ENCODE results near the gene RTP5.

The RTP5 gene

DNA sequence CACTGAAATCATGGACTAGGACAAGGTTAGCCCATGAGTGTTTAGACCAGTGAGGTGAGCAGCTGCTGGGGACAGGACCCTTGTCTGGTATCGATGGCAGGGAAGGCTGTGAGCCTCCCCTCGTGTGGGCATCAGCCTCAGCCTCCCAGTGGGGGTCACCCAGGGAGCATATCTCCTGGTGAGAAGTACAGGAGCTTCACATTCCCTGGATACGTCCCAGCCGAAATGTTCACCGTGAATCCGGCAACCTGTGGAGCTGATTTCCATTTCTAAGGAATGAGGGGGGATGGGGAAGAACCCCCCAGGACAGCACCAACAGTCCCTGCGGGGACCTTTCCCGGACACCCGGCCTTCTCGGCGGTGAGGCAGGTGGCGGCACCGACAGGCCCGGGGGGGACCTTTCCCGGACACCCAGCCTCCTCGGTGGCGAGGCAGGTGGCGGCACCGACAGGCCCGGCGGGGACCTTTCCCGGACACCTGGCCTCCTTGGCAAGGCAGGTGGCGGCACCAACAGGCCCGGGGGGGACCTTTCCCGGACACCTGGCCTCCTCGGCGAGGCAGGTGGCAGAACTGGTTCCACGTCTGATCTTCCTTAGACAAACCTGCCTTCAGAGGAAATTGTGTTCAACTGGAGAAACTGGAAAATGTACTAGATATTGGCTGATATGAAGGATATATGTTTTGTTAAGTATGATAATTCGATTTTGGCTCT is 21.2 kb downstream of the RTP5 start:
- DNase-seq (ENCODE audit: low read depth): no peak
- TF ChIP-seq, protein P1, sequence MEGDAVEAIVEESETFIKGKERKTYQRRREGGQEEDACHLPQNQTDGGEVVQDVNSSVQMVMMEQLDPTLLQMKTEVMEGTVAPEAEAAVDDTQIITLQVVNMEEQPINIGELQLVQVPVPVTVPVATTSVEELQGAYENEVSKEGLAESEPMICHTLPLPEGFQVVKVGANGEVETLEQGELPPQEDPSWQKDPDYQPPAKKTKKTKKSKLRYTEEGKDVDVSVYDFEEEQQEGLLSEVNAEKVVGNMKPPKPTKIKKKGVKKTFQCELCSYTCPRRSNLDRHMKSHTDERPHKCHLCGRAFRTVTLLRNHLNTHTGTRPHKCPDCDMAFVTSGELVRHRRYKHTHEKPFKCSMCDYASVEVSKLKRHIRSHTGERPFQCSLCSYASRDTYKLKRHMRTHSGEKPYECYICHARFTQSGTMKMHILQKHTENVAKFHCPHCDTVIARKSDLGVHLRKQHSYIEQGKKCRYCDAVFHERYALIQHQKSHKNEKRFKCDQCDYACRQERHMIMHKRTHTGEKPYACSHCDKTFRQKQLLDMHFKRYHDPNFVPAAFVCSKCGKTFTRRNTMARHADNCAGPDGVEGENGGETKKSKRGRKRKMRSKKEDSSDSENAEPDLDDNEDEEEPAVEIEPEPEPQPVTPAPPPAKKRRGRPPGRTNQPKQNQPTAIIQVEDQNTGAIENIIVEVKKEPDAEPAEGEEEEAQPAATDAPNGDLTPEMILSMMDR (conservative IDR thresholded peaks at IDR 0.05; ENCODE audit: low read depth, low read length): no peak
- no peak overlapping the region for H3K4me3 ChIP-seq (ENCODE audit: low read length)

DNA sequence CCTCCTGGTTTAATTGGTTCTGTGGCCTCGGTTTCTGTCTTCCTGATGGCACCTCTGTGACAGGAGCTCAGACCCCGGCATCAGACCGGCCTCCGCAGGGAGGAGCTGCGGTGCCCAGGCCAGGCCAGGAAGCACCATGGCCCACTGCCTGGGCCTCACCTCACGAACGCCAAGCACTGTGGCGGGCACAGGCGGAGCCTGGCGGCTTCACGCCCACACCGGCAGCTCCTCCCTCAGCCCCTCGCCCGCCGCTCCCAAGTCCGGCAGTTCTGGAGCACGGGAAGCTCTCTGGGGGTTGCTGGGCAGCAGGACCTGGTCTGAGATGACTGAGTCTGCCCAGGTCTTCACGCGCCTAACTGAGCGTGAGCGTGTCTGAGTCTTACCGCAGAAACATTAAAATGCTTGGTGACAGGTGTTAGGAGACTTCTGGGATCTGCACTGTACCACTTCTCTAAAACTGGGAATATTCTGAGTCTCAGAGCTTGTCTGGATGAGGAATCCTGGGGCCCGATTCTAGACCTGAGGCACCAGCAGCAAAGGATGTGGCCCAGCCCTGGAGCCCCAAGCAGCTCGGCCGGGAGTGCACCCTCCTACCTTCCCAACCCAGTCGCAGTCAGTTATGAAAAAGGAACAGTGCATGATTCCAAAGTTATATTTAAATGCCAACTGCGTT is 21.9 kb downstream of the RTP5 start:
- no peak overlapping the region for H3K4me3 ChIP-seq (ENCODE audit: low read length)
- DNase-seq (ENCODE audit: low read depth): no peak
- TF ChIP-seq, protein P1 (conservative IDR thresholded peaks at IDR 0.05; ENCODE audit: low read depth, low read length): no peak

DNA sequence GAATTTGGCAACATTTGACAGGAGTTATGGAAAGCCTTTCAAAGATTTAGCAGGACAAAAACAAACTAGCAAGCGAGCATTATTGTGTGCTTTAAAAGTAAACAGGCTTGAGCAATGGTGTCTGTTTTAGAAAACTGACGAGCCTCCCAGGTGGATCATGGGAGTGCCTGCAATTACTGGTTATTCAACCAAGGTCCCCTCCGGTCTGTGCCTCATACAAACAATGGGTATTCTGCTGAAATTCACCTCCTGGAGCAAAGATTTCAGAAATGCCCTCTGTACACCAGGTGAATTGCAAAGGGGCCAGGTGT is 22.4 kb downstream of the RTP5 start:
- TF ChIP-seq, protein P1 (conservative IDR thresholded peaks at IDR 0.05; ENCODE audit: low read depth, low read length): no peak
- DNase-seq (ENCODE audit: low read depth): no peak
- H3K4me3 ChIP-seq (ENCODE audit: low read length): no peak overlapping the region

DNA sequence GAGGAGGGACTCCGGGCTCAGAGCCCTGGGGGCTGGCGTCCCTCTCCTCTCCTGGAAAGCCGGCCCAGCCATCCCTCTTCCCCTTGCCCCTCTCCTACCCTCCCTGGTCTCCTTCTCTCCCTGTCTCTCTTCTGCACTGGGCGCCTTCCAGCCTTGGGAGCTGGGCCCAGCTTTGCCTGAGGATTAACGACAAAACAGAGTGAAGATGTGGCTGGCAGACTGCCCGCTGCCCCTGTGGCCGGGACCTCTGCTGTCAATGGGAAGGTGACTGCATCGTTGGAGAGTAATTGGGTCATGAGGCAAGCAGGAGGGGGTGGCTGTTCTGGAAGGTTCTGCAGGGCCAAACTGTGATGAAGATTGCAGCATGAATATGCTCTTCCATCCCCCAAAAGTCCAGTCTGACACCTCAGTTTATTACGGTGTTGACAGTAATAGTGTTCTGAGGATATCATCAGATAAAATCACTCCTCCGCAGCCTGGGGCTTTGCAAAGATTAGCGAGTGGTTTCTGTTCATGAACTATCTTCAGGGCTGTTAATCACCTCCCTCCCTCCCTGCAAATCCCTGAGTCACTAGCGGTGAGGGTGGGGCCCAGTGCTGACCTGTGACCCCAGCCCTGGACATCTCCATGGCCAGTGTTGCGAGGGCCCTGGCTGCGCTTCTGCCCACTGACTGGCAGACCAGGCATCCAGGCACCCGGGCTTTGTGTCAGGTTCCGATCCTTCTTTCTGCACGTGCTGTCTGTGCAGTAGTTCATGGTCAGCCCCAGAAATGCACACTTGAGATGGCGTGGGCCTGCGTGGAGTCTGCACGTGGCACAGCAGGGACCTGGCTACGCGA is 23.0 kb downstream of the RTP5 start:
- TF ChIP-seq, protein P1 (conservative IDR thresholded peaks at IDR 0.05; ENCODE audit: low read depth, low read length): no peak
- H3K4me3 ChIP-seq (ENCODE audit: low read length): no peak overlapping the region
- DNase-seq (ENCODE audit: low read depth): no peak

DNA sequence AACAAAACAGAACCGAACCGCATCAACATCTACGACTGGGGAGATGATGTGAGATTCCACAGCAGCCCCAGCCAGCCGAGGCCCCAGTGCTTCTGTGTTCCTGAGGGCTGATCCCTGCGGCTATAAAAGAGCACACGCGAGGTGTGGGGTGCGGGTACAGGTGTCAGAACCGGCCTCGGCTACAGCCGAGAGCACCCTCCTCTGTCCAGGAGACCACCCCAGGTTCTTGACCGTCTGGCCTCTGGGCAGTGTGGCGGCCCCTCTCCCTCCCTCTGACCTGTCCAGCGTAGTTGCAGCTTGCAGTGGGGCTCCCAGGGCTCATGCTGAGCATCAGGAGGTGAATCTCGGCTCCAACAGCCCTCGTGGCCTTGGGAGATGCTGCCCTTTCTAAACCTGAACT is 23.7 kb downstream of the RTP5 start:
- no peak for DNase-seq (ENCODE audit: low read depth)
- H3K4me3 ChIP-seq (ENCODE audit: low read length): no peak overlapping the region
- TF ChIP-seq, protein P1 (conservative IDR thresholded peaks at IDR 0.05; ENCODE audit: low read depth, low read length): no peak

DNA sequence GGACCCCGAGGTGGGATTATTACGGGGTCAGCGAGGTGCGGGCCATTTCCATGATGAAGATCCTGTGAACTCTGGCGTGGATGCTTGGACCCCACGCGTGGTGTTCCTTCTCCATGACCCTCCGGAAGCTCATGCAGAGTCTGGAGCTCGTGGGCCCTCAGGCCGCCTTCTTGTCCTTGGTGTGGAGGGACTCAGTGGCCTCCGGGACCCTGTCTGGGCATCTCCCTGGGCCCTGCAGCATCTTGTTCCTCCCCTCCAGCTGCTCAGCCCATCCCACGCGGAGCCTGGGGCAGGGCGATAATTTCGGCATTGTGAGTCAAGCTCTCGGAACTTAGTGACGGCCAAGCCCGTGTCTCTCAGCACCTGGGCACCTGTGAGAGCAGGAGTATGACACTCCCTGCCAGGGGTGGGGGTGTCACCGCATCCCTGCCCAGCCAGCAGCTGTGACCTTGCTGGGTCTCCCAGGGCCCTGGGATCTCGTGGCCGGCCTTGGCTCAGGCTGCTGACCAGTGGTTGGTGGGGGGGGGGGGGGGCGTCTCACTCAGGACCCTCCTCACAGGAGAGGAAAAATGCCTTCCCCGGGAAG is 24.6 kb downstream of the RTP5 start:
- TF ChIP-seq, protein P1 (conservative IDR thresholded peaks at IDR 0.05; ENCODE audit: low read depth, low read length): no peak
- no peak for DNase-seq (ENCODE audit: low read depth)
- no peak overlapping the region for H3K4me3 ChIP-seq (ENCODE audit: low read length)

Data from retinal pigment epithelial cell (primary cell).